ENCODE data around the gene TTC13. TPM values are rescaled to one million over a fixed set of nuclear protein-coding genes. Genes with fewer than 3 reads are reported as not detected.

TTC13 gene
- total RNA-seq, 1 donor from 2014 or later = 35.4 TPM

DNA sequence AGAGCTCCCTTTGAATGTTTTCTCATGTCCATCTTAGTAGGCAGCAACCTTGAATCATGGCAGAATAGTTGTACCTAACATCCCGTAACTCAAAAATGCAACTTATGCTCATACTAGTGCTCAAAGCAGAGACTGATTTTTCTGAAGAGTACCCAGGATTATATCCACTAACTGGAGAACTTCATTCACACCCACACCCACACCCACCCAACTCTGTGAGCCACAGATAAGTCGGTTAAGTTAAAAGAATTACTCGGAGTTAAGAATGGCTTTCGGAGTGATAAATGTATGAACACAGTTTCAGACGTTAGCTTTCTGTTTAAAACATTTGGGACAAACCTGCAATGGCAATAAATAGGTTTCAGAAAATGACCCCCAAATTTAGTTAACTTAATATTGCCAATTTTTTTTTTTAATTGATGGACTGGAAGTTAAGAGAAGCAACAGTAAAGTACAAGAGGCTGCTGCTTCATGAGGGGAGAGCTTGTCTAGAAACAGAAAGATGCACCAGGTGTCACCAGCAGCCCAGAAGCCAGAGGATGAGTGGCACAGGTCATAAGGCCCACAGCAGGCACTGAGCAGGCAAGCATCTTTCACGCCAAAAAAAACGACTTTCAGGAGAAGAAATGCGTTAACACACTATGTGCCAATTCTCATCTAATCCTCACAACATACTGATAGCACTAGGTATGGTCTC is 61.9 kb downstream of the TTC13 start:
- DNase-seq (no peak), ATAC-seq (ENCODE audit: low read depth) (no peak)
- TF ChIP-seq, protein P1, sequence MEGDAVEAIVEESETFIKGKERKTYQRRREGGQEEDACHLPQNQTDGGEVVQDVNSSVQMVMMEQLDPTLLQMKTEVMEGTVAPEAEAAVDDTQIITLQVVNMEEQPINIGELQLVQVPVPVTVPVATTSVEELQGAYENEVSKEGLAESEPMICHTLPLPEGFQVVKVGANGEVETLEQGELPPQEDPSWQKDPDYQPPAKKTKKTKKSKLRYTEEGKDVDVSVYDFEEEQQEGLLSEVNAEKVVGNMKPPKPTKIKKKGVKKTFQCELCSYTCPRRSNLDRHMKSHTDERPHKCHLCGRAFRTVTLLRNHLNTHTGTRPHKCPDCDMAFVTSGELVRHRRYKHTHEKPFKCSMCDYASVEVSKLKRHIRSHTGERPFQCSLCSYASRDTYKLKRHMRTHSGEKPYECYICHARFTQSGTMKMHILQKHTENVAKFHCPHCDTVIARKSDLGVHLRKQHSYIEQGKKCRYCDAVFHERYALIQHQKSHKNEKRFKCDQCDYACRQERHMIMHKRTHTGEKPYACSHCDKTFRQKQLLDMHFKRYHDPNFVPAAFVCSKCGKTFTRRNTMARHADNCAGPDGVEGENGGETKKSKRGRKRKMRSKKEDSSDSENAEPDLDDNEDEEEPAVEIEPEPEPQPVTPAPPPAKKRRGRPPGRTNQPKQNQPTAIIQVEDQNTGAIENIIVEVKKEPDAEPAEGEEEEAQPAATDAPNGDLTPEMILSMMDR (IDR thresholded peaks at IDR 0.05) = no peak
- H3K27me3 Mint-ChIP-seq = no peaks in the 10 kb centered on the region
- no peaks in the 10 kb centered on the region for H3K4me1 Mint-ChIP-seq
- H3K4me3 Mint-ChIP-seq = no peak overlapping the region
- intact Hi-C loops (cut with micrococcal nuclease) = loop anchor here (1.0 to 10.0 kb wide), 6 partner anchors 63 to 418 kb away; partner anchors contain the start of genes ARV1, EXOC8, FAM89A and SPRTN
- CTCF ChIA-PET = interaction anchor here (0.6 to 1.5 kb wide), 6 partner anchors 31 to 298 kb away, joined by 3 to 13 read pairs (median 4); partner anchors contain the start of genes ARV1 and TTC13
- H3K36me3 Mint-ChIP-seq (ENCODE audit: low read depth) = peaks cover 74% of the 10 kb centered on the region
- no peak overlapping the region for H3K27ac Mint-ChIP-seq
- POLR2A ChIA-PET = no interaction called here
- H3K9me3 Mint-ChIP-seq = no peaks in the 10 kb centered on the region

DNA sequence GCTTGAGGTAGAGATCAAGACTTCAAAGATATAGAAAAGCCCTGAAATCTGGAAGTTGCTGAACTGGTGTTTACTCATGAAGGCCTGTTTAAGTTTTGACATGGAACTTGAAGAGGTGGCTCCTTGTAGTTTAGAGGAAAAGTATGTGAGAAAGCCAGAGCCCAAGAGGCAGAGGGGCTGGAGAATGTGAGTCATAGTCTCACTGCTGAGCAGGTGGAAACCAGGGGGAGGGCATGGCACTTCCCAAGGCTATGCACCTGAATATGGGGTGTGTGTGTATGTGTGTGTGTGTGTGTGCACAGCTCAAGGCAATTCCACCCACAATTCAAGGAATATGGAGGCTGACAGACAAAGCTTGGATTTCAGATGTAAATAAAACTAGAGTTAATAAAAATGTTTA is 63.6 kb downstream of the TTC13 start:
- CTCF ChIA-PET = interaction anchor here (1.0 kb wide), 1 partner anchor 296 kb away, joined by 3 read pairs; no protein-coding TSS in a partner anchor
- no peak overlapping the region for H3K4me3 Mint-ChIP-seq
- TF ChIP-seq, protein P1 (IDR thresholded peaks at IDR 0.05) = no peak
- no peaks in the 10 kb centered on the region for H3K27me3 Mint-ChIP-seq
- intact Hi-C loops (cut with micrococcal nuclease) = loop anchor here (5.0 to 10.0 kb wide), 2 partner anchors 127 to 420 kb away; partner anchors contain the start of genes EXOC8, FAM89A and SPRTN
- POLR2A ChIA-PET = no interaction called here
- peaks cover 78% of the 10 kb centered on the region for H3K36me3 Mint-ChIP-seq (ENCODE audit: low read depth)
- no peak overlapping the region for H3K27ac Mint-ChIP-seq
- no peaks in the 10 kb centered on the region for H3K4me1 Mint-ChIP-seq
- ATAC-seq (ENCODE audit: low read depth) = no peak
- no peak for DNase-seq
- no peaks in the 10 kb centered on the region for H3K9me3 Mint-ChIP-seq

DNA sequence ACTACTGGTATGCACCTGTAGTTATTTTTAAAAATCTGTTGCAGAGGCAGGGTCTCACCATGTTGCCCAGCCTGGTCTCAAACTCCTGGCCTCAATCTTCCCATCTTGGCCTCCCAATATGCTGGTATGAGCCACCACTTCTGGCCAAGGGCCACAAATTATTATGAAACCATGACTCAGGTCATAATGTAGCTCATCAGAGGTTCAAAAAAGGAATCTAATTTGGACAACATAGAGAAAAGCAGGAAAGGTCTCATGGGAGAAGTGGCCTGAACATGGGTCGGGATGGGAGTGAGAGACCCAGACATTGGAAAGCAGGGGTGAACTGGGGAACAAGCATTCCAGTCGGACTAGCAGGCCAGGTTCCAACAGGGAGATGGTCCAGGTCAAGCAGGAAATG is 65.2 kb downstream of the TTC13 start:
- ChIA-PET POLR2A (no interaction called here), CTCF (no interaction called here)
- H3K4me1 Mint-ChIP-seq = no peaks in the 10 kb centered on the region
- DNase-seq (no peak), ATAC-seq (ENCODE audit: low read depth) (no peak)
- intact Hi-C loops (cut with micrococcal nuclease) = loop anchor here (10.0 kb wide), 1 partner anchor 421 kb away; the partner anchor contains the start of genes EXOC8 and SPRTN
- no peaks in the 10 kb centered on the region for H3K9me3 Mint-ChIP-seq
- H3K36me3 Mint-ChIP-seq (ENCODE audit: low read depth) = peaks cover 77% of the 10 kb centered on the region
- H3K27me3 Mint-ChIP-seq = no peaks in the 10 kb centered on the region
- TF ChIP-seq, protein P1 (IDR thresholded peaks at IDR 0.05) = no peak
- no peak overlapping the region for H3K4me3 Mint-ChIP-seq
- no peak overlapping the region for H3K27ac Mint-ChIP-seq

DNA sequence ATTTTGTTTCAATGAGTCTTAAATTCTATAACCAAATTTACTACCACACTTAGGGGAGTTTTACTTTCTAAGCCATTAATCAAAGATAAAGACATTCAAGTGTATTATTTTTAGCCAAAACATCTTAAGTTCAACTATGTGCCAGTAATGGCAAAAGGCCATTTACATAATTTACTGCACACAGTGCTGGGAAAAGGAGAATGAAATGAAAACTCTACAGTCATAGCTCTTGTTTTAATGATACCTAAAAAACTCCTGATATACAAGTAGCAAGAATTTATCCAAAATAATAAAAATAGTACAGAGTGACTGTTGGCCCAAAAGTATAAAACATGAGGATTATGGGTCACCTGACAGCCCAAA is 67.9 kb downstream of the TTC13 start:
- intact Hi-C loops (cut with micrococcal nuclease) = loop anchor here (10.0 kb wide), 1 partner anchor 424 kb away; the partner anchor contains the start of genes EXOC8 and SPRTN
- POLR2A ChIA-PET = no interaction called here
- Mint-ChIP-seq H3K4me1 (no peaks in the 10 kb centered on the region), H3K9me3 (no peaks in the 10 kb centered on the region), H3K36me3 (ENCODE audit: low read depth) (peaks cover 81% of the 10 kb centered on the region), H3K27me3 (no peaks in the 10 kb centered on the region), H3K27ac (no peak overlapping the region), H3K4me3 (no peak overlapping the region)
- TF ChIP-seq, protein P1 (IDR thresholded peaks at IDR 0.05) = no peak
- ATAC-seq (ENCODE audit: low read depth) (no peak), DNase-seq (no peak)
- CTCF ChIA-PET = interaction anchor here (0.9 kb wide), 1 partner anchor 69 kb away, joined by 3 read pairs; no protein-coding TSS in a partner anchor

DNA sequence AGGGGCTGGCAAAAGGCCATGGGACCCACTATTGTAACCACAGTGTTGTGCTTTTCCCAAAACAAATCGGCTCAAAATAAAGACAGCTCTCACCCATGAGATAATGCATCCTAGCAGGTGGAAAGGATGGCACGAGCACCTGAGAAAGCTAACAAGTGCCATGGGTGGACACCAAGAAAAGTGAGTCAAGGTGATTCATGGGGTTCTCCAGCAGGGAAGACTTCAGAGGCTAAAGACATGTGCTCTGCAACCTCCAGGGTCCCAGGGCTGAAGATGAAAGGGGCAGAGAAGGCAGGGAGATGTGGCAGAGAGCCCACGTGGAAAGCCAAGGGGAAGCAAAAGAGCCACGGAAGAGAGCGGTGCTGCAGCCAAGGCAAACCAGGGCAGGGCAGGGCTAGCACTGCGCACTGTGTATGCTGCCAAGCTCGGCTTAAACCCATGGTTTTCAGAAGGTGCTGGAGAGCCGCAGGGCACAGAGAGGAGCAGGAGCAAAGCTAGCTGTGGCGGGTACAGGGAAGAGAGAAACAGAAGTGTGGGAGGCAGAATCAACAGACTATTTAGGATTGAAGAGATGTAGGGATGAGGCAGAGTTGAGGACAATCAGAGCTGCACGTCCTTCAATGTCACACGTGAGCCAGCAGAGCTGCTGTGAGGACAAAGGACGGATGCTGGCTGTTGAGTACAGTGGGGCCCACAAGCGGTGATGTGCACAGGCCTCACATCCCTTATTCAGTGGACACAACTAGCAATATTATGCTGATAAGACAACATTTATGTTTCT is 68.5 kb downstream of the TTC13 start:
- DNase-seq (no peak), ATAC-seq (ENCODE audit: low read depth) (no peak)
- POLR2A ChIA-PET = no interaction called here
- Mint-ChIP-seq H3K9me3 (no peaks in the 10 kb centered on the region), H3K27me3 (no peaks in the 10 kb centered on the region), H3K4me1 (no peaks in the 10 kb centered on the region), H3K27ac (no peak overlapping the region), H3K4me3 (no peak overlapping the region), H3K36me3 (ENCODE audit: low read depth) (peaks cover 84% of the 10 kb centered on the region)
- TF ChIP-seq, protein P1 (IDR thresholded peaks at IDR 0.05) = no peak
- intact Hi-C loops (cut with micrococcal nuclease) = loop anchor here (10.0 kb wide), 1 partner anchor 425 kb away; the partner anchor contains the start of genes EXOC8 and SPRTN
- CTCF ChIA-PET = interaction anchor here (0.9 kb wide), 1 partner anchor 69 kb away, joined by 3 read pairs; no protein-coding TSS in a partner anchor
